Endometrium (tissue), 2 donors: ENCODE data around the gene ADAMTS8.
A peak's percentile ranks its signal among the peaks of the same experiment; 100 is the strongest.
"Not testable (repeated sequence)": the region's sequence is repeated elsewhere in the genome, so short reads cannot be mapped to it uniquely, and the experiment has no call there.

Experiments used
- FAIRE-seq: peaks from 2 replicates; lab custom pipeline; 2012; peaks lifted over from hg19 to GRCh38; lab: Jason Lieb, UNC
- donor health status: control.
- donor health status: control.

ADAMTS8 gene

GRCh38 chr11:130439160-130439519, 10.7 kb upstream of the ADAMTS8 start:
- no peak for FAIRE-seq

- FAIRE-seq: not testable (repeated sequence)
Measured at GRCh38 chr11:130438401-130439159, 10.2 kb upstream of the ADAMTS8 start.

- no peak for FAIRE-seq
Measured at GRCh38 chr11:130437848-130438247, 9.4 kb upstream of the ADAMTS8 start.

- no peak for FAIRE-seq
Measured at GRCh38 chr11:130436171-130436570, 7.8 kb upstream of the ADAMTS8 start.

GRCh38 chr11:130435671-130436070, 7.3 kb upstream of the ADAMTS8 start:
- FAIRE-seq: no peak

GRCh38 chr11:130434521-130435223, 6.3 kb upstream of the ADAMTS8 start:
- FAIRE-seq: peak; percentile 45

GRCh38 chr11:130433357-130433756, 4.9 kb upstream of the ADAMTS8 start:
- FAIRE-seq: no peak

- FAIRE-seq: no peak
Measured at GRCh38 chr11:130431801-130432200, 3.4 kb upstream of the ADAMTS8 start.

GRCh38 chr11:130431331-130431773, 2.9 kb upstream of the ADAMTS8 start:
- no peak for FAIRE-seq

GRCh38 chr11:130429983-130430382, 1.6 kb upstream of the ADAMTS8 start:
- no peak for FAIRE-seq

- FAIRE-seq: no peak
Measured at GRCh38 chr11:130429120-130429681, 792 bp upstream of the ADAMTS8 start.

- FAIRE-seq: no peak
Measured at GRCh38 chr11:130427581-130428315, 661 bp downstream of the ADAMTS8 start.

GRCh38 chr11:130426837-130427341, 1.5 kb downstream of the ADAMTS8 start:
- no peak for FAIRE-seq

GRCh38 chr11:130426223-130426836, 2.1 kb downstream of the ADAMTS8 start:
- no peak for FAIRE-seq

- no peak for FAIRE-seq
Measured at GRCh38 chr11:130425156-130425555, 3.3 kb downstream of the ADAMTS8 start.

- no peak for FAIRE-seq
Measured at GRCh38 chr11:130424613-130425140, 3.7 kb downstream of the ADAMTS8 start.

- FAIRE-seq: no peak
Measured at GRCh38 chr11:130423541-130424142, 4.8 kb downstream of the ADAMTS8 start.

GRCh38 chr11:130422251-130422995, 6.0 kb downstream of the ADAMTS8 start:
- FAIRE-seq: no peak

- FAIRE-seq: no peak
Measured at GRCh38 chr11:130421697-130422096, 6.7 kb downstream of the ADAMTS8 start.

- no peak for FAIRE-seq
Measured at GRCh38 chr11:130421199-130421585, 7.2 kb downstream of the ADAMTS8 start.
